Activated CD4-positive, alpha-beta T cell treated with anti-CD3 and anti-CD28 coated beads, Interleukin-2, Interleukin-6, amounts not matched to agents 100 ng/mL and 50 ng/mL, durations not matched to agents 16 hours and 8 hours (primary cell): ENCODE results near the gene DDX24.
A peak's percentile ranks its signal among the peaks of the same experiment; 100 is the strongest.

Experiments used
- DNase-seq: peaks from one replicate; pipeline ENCODE4 v3.0.0-alpha.2; 2020

Gene DDX24

DNA sequence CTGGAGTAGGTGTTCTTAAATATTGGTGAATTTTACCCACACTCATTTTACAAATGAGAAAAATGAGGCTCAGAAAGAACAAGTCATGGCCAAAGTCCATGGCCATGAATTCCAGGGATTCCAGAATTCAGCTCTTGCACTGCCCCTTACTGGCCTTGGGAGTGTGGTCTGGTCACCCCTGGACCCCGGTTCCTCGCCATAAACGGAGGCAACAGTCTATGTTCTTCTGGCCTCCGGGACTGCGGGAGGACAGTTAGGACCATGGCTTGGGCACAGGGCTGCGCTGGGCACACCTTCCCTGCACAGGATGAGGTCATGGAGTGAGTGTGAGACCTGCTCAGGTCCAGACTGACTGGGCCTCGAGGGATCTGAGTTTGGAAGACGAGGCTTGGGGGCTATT, 77.0 kb downstream of the DDX24 start:
- DNase-seq = no peak

DNA sequence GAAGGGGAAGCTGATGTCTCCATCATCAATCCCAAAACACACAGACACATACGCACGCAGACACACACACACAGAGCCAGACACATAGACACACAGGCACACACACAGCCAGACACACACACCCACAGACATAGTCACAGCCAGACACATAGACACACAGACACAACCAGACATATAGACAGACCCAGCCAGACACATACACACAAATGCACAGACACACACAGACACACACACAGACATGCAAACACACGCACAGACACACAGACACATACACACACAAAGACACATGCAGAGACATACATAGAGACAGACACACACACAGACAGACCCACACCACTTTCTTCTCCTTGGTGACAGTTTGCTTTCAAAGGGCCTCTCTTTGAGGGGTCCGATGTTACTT, 77.6 kb downstream of the DDX24 start:
- no peak for DNase-seq

DNA sequence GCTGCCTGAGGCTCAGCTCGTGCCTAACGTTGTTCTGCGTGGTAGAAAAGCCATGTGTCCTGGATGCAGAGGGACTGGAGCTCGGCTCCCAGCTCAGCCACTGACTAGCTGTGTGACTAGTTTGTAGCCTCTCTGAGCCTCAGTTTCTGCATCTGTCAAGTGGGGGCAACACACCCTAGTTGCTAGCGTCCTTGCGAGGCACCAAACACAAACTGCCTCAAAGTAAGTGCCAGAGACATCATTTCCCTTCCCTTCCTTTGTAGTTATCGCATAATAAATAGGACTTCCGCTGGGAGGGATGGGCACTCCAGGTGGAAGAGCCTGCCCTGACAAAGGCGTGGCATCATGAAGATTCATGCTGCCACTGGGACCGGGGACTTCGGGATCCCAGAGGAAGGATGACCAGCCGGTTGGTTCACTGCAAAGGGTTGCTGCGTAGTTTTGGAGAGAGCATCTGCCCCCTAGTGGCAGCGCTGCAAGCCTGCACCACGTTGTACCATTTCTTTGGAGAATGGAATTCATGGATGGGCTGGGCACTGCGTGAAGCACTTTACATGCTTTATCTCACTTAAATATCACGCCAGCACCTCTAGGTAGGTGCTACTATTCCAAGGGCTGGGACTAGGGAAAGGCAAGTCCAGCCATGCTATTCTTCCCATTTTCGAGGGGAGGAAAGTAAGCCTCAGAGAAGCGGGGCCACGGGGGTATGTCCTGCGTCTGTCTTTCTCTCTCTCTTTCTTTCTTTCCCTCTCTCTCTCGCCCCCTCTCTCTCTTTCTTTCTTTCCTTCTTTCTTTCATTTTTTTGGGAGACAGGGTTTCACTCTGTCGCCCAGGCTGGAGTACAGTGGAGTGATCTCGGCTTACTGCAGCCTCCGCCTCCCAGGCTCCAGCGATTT, 79.3 kb downstream of the DDX24 start:
- DNase-seq = peak; percentile 77

DNA sequence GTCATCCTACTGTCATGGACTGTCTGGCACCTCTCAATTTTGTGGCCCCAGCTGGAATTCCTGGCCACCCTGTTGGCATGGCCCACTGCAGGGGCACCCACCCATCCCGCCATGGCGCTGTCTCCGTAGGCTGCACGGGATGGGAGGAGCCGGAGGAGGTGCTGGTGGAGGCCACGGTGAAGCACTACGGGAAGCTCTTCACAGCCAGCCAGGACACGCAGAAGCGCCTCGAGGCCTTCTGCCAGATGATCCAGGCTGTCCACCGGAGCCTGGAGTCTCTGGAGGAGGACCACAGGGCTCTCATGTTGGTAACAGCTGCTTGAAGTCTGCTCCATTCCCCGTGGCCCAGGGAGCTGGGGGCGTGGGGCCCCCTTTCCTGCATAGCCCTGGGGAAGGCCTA, 80.0 kb downstream of the DDX24 start:
- no peak for DNase-seq

DNA sequence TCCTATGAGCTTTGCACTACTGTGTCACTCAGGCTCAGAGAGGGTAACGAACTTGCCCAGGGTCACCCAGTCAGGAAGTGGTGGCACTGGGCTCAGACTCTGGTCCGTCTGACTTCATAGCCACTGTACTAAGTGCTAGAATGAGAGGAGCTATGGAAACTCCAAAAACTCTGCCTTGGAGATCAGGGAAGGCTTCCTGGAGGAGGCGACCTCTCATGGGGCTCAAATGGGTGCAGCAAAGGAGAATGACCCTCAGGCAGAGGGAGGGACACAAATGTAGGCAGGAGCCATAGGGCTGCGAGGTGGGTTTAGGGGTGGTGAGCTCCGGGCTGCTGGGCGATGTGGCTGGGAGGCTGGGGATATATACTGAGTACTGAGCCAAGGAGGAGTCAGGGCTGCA, 80.7 kb downstream of the DDX24 start:
- no peak for DNase-seq

DNA sequence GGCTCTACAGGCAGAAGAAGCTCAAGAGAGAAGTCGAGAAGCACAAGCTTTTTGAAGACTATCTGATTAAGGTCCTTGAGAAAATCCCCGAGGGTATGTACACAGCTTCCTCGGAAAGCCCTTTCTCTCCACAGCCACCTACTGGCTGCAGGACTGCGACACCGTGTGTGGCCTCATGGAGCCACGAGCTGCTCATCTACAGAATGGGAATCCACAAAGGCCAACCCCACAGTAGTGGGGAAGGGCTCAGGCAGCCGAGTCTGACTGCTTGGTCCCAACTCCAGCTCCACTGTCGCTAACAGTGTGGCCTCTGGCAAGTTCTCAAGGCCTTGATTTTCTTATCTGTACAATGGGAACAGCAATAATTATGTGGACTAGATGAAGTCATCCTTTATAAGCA, 81.4 kb downstream of the DDX24 start:
- no peak for DNase-seq

DNA sequence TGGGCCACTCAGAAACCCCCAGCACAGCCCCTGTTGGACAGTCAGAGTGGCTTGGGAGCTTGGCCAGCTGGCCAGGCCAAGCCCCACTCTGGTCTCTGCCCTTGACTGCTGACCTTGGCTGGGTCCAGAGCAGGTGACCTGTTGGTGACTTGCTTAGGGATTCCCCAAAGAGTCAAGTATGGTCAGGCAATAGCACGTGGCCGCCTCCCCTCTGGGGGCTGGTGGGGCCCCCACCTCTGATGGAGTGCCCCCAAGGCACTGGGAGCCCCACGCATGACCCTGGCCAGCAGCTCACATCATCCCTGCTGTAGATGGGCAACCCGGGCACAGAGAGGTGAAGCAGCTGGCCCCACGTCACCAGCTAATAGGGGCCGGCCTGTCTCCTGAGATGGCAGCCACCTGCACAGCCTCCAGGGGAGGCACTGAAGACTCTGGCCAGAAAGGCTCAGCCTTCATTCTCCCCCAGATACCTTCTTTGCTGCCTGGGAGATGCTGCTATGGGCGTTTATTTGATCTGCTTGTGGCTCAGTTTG, 82.1 kb downstream of the DDX24 start:
- DNase-seq = no peak
